HG02981 (cell line): Measurements from ENCODE around the gene SUPT5H.
A peak's percentile ranks its signal among the peaks of the same experiment; 100 is the strongest.
"Not testable (repeated sequence)": the region's sequence is repeated elsewhere in the genome, so short reads cannot be mapped to it uniquely, and the experiment has no call there.

Source experiments
- ATAC-seq: cut with Tn5 transposase; IDR thresholded peaks from one replicate; pipeline ENCODE4 v1.9.1; 2021; ENCODE audit warnings: mild to moderate bottlenecking, moderate library complexity; ENCODE audit not compliant: unreplicated experiment

Gene SUPT5H

DNA sequence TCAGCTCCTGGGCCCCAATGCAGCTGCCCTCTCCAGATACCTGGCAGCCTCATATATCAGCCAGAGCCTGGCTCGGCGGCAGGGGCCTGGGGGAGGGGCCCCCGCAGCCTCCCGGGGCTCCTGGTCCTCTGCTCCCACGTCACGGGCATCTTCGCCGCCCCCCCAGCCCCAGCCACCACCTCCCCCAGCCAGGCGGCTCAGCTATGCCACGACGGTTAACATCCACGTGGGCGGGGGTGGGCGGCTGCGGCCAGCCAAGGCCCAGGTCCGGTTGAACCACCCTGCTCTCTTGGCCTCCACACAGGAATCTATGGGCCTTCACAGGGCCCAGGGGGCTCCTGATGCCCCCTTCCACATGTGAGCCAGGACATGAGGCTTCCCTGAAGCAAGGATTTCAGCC lies 20.4 kb upstream of the SUPT5H start:
- ATAC-seq, result no peak

DNA sequence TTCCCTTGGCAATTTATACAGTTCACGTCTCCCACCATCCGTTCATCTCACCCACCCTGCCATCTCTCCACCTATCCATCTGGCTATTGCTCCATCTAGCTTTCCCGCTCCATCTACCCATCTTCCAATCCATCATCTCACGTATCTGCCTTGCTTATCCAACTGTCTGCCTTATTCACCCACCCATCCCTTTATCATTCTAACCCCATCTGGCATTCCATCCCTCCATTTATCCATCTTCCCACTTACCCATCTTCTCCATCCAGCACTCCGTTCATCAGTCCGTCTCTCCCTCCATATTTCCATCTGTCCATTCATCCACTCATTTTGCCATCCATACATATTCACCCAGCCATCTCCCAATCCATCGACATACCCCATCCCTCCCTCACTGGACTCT lies 19.6 kb upstream of the SUPT5H start:
- ATAC-seq, result no peak

DNA sequence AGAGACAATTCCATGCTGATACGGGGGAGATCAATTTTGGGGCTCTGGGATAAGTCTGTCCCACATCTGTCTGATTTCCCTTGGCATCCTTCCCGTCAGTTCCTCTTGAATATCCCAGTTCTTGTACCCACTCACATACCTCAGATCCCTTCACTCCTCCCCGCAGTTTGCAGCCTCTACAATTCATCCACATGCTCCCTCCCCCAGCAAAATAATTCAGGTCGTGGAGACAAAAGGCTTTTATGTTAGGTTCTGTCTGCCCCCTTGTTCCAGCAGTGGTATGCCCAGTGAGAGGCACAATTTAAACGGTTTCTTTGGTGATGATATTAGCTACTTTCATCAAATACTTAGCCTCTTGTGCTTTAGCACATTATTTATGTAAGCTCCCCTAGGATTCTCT lies 19.2 kb upstream of the SUPT5H start:
- ATAC-seq, result no peak

DNA sequence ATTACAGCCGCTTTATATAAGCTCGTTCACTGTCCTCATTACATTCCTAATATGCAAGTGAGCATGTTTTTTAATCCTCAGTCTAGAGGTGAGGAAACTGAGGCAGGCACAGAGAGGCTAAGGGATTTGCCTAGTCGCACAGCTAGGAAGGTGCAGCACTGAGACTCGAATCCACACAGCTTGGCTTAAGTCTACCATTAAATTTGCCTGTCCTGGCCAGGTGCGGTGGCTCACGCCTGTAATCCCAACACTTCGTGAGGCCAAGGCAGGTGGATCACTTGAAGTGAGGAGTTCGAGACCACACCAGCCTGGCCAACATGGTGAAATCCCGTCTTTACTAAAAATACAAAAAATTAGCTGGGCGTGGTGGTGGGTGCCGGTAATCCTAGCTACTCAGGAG lies 17.7 kb upstream of the SUPT5H start:
- ATAC-seq, result no peak

DNA sequence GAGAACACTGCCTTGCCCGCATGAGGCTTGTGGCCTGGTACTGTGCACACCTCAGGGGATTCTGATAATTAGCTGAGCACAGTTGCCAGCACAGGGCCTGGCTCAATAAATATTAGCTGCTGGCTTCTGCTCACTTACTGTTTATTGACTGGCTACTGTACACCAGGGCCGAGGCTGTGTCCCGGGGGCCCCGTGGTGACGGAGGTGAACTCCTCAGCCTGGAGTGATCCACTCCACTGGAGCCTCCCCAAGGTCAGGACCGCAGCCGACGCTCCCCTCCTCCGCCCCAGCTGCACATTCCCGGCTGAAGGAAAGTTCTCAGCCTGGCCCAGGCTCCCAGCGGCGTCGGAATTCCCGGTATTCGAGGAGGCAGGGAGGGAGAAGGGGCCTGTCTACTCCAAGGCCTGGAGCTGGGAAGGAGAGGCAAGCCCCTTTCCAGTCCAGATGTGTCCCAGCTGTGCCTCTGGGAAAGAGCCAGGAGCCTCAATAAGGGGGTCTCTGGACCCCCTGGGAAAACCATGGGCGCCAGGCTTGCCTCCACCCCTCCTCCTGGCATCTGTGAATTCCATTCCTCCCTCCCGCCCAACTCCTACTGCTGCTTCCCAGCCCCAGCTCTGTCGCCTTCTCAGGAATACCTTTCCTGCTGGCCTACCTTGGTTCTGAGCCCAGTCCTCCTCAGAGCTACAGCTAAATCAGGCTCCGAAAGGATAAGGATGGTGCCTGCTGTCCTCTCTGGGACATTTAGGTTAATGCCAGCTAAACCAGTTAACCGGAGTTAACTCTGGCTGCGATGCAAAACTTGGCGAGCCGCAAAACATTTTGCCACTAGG lies 16.9 kb upstream of the SUPT5H start:
- ATAC-seq, result no peak

DNA sequence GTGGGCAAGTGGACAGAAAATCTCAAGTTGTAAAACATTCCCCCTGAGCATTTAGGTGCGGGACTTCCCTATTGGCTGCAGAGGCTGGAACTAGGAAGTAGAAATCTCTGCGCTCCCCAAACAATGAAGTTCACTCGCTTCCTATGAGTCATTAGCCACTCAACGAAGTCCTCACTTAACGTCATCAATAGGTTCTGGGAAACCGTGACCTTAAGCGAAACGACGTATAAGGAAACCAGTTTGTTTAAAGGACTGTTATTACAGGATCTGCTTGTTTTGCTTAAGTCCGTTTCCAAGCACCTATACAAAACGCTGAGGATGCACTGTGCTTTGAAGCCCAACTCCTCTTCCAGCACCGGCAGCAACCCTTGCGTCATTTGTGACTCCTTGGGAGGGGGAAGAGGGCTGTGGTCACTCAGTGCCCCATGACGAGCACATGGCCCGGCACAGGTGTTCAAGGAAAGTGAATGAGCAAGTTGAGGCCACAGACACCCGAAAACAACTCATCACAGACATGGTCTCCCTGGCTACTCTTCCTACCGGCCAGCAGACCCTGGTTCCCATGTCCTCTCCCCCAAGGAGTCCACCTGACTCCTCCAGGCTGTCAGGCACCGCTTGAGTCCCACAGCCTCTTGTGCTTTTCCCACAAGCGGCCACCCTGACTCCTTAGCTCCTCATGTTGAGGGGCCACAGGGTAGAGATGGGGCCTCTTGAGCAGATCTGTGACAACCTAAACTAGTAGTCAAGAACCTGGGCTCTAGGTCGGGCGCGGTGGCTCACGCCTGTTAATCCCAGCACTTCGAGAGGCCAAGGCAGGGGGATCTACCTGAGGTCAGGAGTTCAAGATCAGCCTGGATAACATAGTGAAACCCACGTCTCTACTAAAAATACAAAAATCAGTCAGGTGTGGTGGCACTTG lies 14.4 kb upstream of the SUPT5H start:
- ATAC-seq, result no peak

DNA sequence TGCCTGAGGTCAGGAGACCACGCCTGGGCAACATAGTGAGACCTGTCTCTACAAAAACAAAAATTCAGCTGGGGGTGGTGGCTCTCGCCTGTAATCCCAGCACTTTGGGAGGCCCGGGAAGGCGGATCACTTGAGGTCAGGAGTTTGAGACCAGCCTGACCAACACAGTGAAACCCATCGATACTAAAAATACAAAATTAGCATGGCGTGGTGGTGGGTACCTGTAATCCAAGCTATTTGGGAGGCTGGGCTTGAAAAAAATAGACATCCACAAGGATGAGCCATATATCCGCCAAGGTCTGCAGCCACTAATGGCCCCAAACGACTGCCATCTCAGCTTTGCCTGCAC lies 12.7 kb upstream of the SUPT5H start:
- ATAC-seq, result no peak

DNA sequence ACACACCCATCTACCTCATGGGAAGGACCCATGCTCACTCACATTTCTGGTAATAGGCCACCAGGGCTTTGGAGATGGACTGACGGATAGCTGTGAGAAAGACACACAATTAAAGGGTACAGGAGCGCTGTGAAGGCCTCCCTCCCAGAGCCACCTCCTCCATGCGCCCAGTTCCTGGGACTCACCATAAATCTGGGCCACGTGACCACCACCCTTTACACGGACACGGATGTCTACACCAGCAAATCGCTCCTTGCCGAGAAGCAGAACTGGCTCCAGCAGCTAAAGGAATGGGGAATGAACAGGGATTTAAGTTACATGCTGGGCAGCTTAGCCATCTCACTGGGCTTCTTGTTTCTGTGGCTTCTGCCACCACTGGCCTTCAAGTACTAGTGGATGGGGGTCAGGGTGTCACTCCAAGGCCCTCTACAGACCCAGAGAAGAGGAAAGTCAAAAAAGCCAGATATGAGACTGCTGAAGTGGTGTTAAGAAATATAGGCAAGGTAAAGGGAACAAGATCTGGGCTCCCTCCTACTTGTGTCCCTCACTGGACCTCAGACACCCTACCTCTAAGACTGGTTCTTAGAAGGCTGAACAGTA lies 11.8 kb upstream of the SUPT5H start:
- no peak for ATAC-seq

DNA sequence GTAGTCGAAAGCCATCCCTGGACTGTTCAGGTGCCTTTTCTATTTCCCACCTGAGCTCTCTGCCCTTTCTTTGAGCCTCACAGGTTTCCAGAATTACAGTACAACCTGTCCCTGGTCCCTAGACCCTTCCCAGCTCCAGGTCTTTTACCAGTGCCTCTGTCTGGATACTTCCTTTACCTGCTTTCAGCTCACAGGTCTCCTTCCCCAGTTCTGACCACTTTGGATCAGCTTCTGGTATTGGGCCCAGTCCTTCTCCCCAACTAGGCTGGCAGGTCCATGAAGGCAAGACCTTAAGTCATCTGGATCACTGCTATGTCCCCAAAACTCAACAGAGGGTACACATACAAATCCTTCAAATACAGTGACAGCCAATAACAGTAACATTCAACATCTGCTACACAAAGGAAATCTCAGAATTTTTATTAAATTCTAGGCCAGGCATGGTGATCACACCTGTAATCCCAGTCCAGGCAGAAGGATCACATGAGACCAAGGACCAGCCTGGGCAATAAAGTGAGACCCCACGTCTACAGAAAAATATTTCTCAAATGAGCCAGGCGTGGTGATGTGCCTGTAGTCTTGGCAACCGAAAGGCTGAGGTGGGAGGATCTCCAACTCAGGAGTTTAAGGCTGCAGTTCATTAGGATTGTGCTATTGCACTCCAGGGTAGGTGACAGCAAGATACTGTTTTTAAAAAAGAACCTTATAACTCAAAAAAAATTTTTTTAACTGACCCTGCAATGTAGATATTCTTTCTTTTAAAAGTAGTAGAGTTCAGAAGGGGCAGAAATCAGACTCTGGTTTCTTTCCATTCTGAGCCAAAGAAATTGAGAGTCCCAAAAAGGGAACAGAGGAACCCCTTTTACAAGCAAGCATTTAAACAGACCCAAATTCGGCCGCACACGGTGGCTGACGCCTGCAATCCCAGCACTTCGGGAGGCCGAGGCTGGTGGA lies 11.0 kb upstream of the SUPT5H start:
- no peak for ATAC-seq

DNA sequence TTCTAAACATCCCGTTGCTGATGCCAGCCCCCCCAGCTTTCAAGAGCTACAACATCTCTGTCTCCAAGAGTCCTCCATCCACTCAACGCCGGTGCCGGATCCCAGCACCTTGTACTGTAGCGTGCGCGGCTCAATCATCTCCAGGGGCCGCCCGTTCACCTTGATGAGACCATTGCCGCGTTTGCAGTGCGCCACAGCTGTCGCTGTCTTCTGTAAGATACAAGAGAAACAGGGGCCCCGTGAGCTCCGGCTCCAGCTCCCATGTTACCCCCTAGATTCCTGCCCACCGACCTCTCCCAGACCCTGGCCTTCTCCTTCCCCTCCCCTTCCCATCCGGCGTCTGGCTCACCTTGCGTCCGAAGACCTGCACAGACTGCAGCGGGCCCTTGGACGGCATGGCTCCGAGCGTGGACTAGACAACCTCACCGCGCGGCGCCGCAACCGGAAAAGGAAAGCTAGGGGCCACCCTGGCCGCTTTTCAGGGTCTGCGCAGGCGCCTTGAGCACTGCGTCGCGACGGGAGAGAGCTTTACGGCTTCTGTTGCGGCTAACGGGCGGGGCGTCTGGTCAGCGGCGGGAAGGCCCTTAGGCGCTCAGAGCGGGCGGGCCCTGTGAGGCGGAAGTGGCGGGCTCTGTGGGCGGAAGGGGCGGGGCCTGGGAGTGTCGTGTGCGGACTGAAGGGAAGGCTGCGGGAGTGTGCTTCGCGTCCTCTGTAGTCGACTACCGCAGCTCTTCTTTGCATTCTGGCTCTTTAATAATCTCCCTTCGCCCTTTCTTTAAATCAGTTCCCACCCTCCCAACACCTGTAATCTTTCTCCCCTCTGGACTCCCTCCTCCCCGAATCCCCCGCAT lies 9.7 kb upstream of the SUPT5H start, which contains the start of gene RPS16:
TSS of gene RPS16 (minus strand) at position 451 of the 851 bp plus-strand sequence. CDS start at position 397, 54 bp downstream.
- peak; percentile 80 for ATAC-seq

DNA sequence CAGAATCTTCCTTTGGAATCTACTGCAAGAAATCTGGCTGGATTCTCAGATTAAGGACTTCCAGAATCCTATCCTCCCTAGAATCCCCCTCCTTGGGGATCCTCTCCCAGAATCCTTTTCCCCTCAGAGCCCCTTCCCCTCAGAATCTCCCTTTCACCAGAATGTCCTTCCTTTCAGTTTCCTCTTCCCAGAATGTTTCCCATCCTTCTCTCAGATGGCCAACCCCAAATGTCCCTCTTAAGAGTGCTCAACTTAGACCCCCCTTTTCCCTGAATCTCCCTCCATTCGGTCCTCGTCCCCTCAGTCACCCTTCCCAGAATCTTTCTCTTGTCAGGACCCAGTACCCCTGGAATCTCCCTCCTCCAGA lies 9.0 kb upstream of the SUPT5H start:
- ATAC-seq, result no peak

DNA sequence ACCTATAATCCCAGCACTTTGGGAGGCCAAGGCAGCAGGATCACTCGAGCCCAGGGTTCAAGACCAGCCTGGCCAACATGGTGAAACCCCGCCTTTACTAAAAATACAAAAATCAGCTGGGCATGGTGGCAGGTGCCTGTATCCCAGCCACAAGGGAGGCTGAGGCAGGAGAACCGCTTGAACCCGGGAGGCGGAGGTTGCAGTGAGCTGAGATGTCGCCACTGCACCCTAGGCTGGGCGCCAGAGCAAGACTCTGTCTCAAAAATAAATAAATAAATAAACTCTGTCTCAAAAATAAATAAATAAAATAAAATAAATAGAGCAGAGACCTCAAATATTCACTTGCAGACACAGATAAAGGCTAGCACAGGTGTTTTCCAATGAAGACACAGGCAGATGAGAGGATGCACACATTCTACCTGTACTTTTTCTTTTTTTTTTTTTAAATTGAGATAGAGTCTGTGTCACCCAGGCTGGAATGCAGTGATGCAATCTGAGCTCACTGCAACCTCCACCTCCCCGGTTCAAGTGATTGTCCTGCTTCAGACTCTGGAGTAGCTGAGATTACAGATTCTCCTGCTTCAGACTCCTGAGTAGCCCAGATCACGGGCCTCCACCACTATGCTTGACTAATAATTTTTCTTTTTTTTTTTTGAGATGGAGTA lies 7.0 kb upstream of the SUPT5H start:
- no peak for ATAC-seq

DNA sequence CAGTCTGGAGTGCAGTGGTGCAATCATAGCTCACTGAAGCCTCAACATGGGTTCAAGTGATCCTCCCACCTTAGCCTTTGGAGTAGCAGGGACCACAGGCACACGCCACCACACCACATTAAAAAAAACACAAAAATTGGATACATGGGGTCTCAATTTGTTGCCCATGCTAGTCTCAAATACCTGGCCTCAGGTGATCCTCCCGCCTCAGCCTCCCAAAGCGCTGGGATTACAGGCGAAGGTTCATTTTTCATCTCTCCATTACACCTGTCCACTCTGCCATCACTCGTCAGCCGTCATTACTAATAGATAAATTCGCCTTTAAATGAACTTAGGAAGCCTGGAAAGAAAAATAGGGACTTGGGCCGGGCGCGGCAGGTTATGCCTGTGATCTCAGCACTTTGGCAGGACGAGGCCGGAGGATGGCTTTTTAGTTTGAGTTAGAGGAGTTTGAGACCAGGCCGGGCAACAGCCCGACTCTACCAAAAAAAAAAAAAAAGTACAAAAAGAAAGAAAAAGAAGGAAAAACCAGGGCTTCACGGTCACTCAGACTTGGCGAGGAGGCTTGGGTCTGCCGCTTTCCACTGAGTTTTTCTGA lies 685 bp upstream of the SUPT5H start:
- no peak for ATAC-seq

DNA sequence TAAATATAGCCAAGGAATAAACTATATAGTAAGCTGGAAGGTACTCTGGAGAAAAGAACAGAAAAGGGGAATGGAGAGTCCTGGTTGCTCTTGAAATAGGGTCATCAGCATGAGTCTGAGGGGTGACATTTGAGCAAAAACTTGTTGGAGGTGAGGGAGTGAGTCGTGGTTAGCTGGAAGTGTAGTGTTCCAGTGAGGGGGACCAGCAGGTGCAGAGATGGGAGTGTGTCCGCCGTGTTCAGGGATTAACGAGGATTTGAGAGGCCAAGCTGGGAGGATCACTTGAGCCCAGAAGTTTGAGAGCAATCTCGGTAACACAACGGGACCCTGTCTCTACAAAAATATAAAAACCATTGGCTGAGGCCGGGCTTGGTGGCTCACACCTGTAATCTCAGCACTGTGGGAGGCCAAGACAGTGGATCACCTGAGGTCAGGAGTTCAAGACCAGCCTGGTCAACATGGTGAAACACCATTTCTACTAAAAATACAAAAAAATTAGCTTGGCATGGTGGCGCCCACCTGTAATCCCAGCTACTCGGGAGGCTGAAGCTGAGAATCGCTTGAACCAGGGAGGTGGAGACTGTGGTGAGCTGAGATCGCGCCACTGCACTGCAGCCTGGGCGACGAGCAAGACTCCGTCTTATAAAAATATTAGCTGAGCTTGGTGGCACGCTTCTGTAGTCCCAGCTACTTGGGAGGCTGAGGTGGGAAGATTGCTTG lies 1.1 kb downstream of the SUPT5H start:
- no peak for ATAC-seq

DNA sequence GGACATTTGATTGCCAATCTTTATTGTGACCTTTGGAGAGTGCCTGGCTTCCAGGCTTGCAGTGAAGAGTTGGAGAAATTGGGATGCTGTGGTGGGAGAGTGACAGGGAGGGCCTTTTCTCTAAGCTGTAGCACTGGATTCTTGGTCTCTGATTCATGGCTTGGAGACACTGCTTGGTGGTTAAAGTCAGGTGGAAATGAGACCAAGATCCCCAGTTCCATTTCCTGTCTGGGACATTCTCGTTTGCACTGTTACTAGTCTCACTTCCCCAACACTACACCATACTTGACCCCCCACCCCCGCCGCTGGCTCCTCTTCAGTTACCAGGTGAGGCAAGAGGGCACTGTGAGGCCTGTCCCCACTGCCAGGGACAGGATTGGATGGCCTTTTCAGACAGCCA lies 2.9 kb downstream of the SUPT5H start:
- ATAC-seq, result no peak

DNA sequence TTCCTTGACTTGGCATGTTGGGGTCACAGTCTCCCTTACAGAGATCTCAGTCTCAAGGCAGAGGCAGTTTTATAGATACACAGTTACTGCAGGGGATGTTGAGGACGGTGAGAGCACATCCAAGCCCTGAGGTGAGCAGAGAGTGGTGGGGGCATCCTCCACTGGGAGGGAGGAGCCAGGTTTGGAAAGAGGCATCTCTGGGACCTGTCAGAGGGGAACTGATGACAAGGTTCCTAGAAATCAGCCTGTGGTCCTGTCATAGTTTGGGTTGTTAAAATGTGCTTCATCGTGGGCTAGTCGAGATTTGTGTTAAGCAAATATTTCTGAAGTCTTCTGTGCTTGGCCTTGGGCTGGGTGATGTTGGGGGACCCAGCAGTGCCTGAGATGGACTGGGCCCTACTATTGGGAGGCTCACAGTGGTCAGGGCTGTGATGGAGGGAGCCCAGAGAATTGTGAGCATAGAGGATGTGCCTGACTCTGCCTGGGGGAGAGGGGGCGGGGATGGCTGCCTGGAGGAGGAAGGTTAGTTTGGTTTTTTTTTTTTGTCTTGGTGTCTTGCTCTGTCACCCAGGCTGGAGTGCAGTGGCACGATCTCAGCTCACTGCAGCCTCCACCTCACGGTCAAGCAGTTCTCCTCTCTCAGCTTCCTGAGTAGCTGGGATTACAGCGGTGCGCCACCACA lies 3.9 kb downstream of the SUPT5H start:
- no peak for ATAC-seq

DNA sequence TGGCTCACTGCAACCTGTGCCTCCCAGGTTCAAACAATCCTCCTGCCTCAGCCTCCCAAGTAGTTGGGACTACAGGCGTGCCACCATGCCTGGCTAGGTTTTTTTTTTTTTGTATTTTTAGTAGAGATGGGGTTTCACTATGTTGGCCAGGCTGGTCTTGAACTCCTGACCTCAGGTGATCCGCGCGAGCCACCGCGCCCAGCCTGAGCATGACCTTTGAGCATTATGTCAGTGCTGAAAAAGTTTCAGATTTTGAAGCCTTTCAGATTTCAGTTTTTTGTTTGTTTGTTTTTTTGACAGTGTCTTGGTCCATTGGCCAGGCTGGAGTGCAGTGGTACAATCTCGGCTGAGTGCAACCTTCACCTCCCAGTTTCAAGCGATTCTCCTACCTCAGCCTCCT lies 5.9 kb downstream of the SUPT5H start:
- not testable (repeated sequence) for ATAC-seq
